ENCODE results near the gene CEP112. TPM values are rescaled to one million over a fixed set of nuclear protein-coding genes. Genes with fewer than 3 reads are reported as not detected.

CEP112 gene
- total and polyA plus RNA-seq, 9 of the 15 experiments (the other 6 are each of a cell fraction or from before 2014, with no cell fraction given) = 0.84 TPM; not detected in 8

- H4K20me1 ChIP-seq (replicated peaks; ENCODE audit: control insufficient read depth, insufficient read depth, low read length) = no peaks in the 10 kb centered on the region
- intact Hi-C loops (cut with micrococcal nuclease) = no loop called here
- no peak overlapping the region for H3K27ac ChIP-seq (ENCODE audit: extremely low read depth, low read depth, low read length)
- POLR2A ChIA-PET = no interaction called here
- H3K36me3 ChIP-seq (ENCODE audit: control insufficient read depth, insufficient read depth, low read length) = no peaks in the 10 kb centered on the region
- H3K9me3 ChIP-seq (replicated peaks; ENCODE audit: control insufficient read depth, insufficient read depth, low read depth, low read length) = no peaks in the 10 kb centered on the region
- no peaks in the 10 kb centered on the region for H3K4me1 ChIP-seq (replicated peaks in 1 of 2; ENCODE audit: control insufficient read depth in 2 of 2, insufficient read depth in 2 of 2, low read length in 2 of 2)
- CTCF ChIA-PET (ENCODE audit: low intra/inter-chr PET ratio) = no interaction called here
- H3K4me2 ChIP-seq (ENCODE audit: insufficient read depth, low read length) = no peak overlapping the region
- FAIRE-seq (no peak), ATAC-seq (no peak), DNase-seq (ENCODE audit: extremely low read depth in 1 of 4, low spot score in 3 of 4) (no peak)
- BruUV-seq (replicated peaks) = no TSS peak
- in situ Hi-C loops (cut with MboI) = no loop called here
- TF ChIP-seq ELF4 (CRISPR knock-in tag; IDR thresholded peaks at IDR 0.05) (no peak), ZNF232 (CRISPR knock-in tag; IDR thresholded peaks at IDR 0.05) (no peak), TARDBP (IDR thresholded peaks at IDR 0.05) (no peak), TCF7 (IDR thresholded peaks at IDR 0.05; ENCODE audit: borderline replicate concordance) (no peak), DIDO1 (tag; IDR thresholded peaks at IDR 0.05; ENCODE audit: low read depth) (no peak), TAF9B (IDR thresholded peaks at IDR 0.05; ENCODE audit: partially characterized antibody) (no peak), CAMTA2 (CRISPR knock-in tag; conservative IDR thresholded peaks at IDR 0.05) (no peak), HNRNPH1 (optimal IDR thresholded peaks at IDR 0.05; ENCODE audit: low read depth, low read length) (no peak), ZNF311 (CRISPR knock-in tag; IDR thresholded peaks at IDR 0.05) (no peak), ZNF3 (CRISPR knock-in tag; IDR thresholded peaks at IDR 0.05) (no peak), EHMT2 (IDR thresholded peaks at IDR 0.05) (no peak), SRSF3 (IDR thresholded peaks at IDR 0.05; ENCODE audit: insufficient read depth, low read length) (no peak), STAT5B (CRISPR knock-in tag; IDR thresholded peaks at IDR 0.05) (no peak), NRF1 (conservative IDR thresholded peaks at IDR 0.05 in 1 of 2, IDR thresholded peaks at IDR 0.05 in 1 of 2) (no peak), LCOR (CRISPR knock-in tag; IDR thresholded peaks at IDR 0.05) (no peak), FOXJ2 (tag; IDR thresholded peaks at IDR 0.05) (no peak), ARID2 (IDR thresholded peaks at IDR 0.05) (no peak)
- TF ChIP-seq, protein P1, sequence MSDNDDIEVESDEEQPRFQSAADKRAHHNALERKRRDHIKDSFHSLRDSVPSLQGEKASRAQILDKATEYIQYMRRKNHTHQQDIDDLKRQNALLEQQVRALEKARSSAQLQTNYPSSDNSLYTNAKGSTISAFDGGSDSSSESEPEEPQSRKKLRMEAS (CRISPR knock-in tag; IDR thresholded peaks at IDR 0.05) = no peak
- TF ChIP-seq, protein P2, sequence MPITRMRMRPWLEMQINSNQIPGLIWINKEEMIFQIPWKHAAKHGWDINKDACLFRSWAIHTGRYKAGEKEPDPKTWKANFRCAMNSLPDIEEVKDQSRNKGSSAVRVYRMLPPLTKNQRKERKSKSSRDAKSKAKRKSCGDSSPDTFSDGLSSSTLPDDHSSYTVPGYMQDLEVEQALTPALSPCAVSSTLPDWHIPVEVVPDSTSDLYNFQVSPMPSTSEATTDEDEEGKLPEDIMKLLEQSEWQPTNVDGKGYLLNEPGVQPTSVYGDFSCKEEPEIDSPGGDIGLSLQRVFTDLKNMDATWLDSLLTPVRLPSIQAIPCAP (CRISPR knock-in tag; IDR thresholded peaks at IDR 0.05; ENCODE audit: borderline replicate concordance) = no peak
- H3K79me2 ChIP-seq (ENCODE audit: control insufficient read depth, insufficient read depth, low read length) = no peaks in the 10 kb centered on the region
- no peak overlapping the region for H3K9ac ChIP-seq (ENCODE audit: insufficient read depth in 1 of 2, low read depth in 2 of 2, low read length in 2 of 2)
- H2AFZ ChIP-seq (ENCODE audit: low read depth, low read length) = no peak overlapping the region
- no peak overlapping the region for H3K4me3 ChIP-seq
- no peaks in the 10 kb centered on the region for H3K9me1 ChIP-seq (ENCODE audit: control insufficient read depth, insufficient read depth, low read length)
- peaks cover 10 to 11% of the 10 kb centered on the region in 2 experiments; a peak in 4 of 5 replicates for H3K27me3 ChIP-seq (ENCODE audit: control insufficient read depth in 2 of 2, insufficient read depth in 2 of 2, low read length in 2 of 2)
Measured at GRCh38 chr17:66221343-66221742, 29.4 kb upstream of the CEP112 start.
